ENCODE data around the gene USP6NL. TPM values are rescaled to one million over a fixed set of nuclear protein-coding genes. Genes with fewer than 3 reads are reported as not detected.

USP6NL gene
- polyA plus RNA-seq, 1 of the 3 experiments (the other 2 are of a cell fraction): 8.9 TPM

- Histone ChIP-seq H4K20me1 (ENCODE audit: insufficient read depth) (no peaks in the 10 kb centered on the region), H3K4me3 (ENCODE audit: low read depth in 2 of 2, low read length in 1 of 2) (no peak overlapping the region), H3K9ac (no peak overlapping the region), H3K27me3 (ENCODE audit: insufficient read depth) (no peaks in the 10 kb centered on the region), H3K9me3 (no peaks in the 10 kb centered on the region), H3K9me2 (no peaks in the 10 kb centered on the region), H3K4me2 (no peak overlapping the region), H3K4me1 (ENCODE audit: control insufficient read depth in 1 of 2, insufficient read depth in 2 of 2, low read depth in 1 of 2, low read length in 1 of 2) (no peaks in the 10 kb centered on the region; a peak in 1 of 4 replicates), H3F3A (replicated peaks; ENCODE audit: insufficient read depth) (no peaks in the 10 kb centered on the region), H3K79me2 (ENCODE audit: insufficient read depth) (no peaks in the 10 kb centered on the region), H2AFZ (ENCODE audit: low read depth) (no peak overlapping the region), H3K36me3 (replicated peaks in 1 of 2; ENCODE audit: control insufficient read depth in 1 of 2, insufficient read depth in 2 of 2, low read length in 1 of 2) (peaks cover 0 to 3% of the 10 kb centered on the region in 2 experiments), H3K27ac (ENCODE audit: low read depth in 2 of 2, low read length in 1 of 2) (no peak overlapping the region)
- 91% methylated on average over 8 of the region's 8 CpGs for WGBS (ENCODE audit: low lambda C conversion rate)
- ChIA-PET CTCF (no interaction called here), POLR2A (no interaction called here)
- DNase-seq: no peak
- TF ChIP-seq CTCF (IDR thresholded peaks at IDR 0.05): peak; percentile 25; the same call in 1 of the 2 replicates
- TF ChIP-seq MAX (IDR thresholded peaks at IDR 0.05; ENCODE audit: low read depth): no peak
These were observed 156.4 kb downstream of the USP6NL start for GRCh38 chr10:11454958-11455566.

- Histone ChIP-seq H3K9me2 (no peaks in the 10 kb centered on the region), H3K79me2 (ENCODE audit: insufficient read depth) (no peaks in the 10 kb centered on the region), H2AFZ (ENCODE audit: low read depth) (no peak overlapping the region), H4K20me1 (ENCODE audit: insufficient read depth) (no peaks in the 10 kb centered on the region), H3K4me2 (no peak overlapping the region), H3K27ac (ENCODE audit: low read depth in 2 of 2, low read length in 1 of 2) (no peak overlapping the region), H3F3A (replicated peaks; ENCODE audit: insufficient read depth) (no peaks in the 10 kb centered on the region), H3K27me3 (ENCODE audit: insufficient read depth) (no peaks in the 10 kb centered on the region), H3K36me3 (replicated peaks in 1 of 2; ENCODE audit: control insufficient read depth in 1 of 2, insufficient read depth in 2 of 2, low read length in 1 of 2) (peaks cover 0 to 3% of the 10 kb centered on the region in 2 experiments), H3K4me3 (ENCODE audit: low read depth in 2 of 2, low read length in 1 of 2) (no peak overlapping the region), H3K9me3 (no peaks in the 10 kb centered on the region), H3K9ac (no peak overlapping the region), H3K4me1 (ENCODE audit: control insufficient read depth in 1 of 2, insufficient read depth in 2 of 2, low read depth in 1 of 2, low read length in 1 of 2) (no peaks in the 10 kb centered on the region; a peak in 1 of 4 replicates)
- no peak for DNase-seq
- CTCF ChIA-PET: no interaction called here
- WGBS (ENCODE audit: low lambda C conversion rate): 94% methylated on average over 4 of the region's 4 CpGs
- POLR2A ChIA-PET: no interaction called here
- no peak for TF ChIP-seq FOXM1 (IDR thresholded peaks at IDR 0.05; ENCODE audit: low read depth)
- no peak for TF ChIP-seq PBX3 (IDR thresholded peaks at IDR 0.05)
- TF ChIP-seq POLR2AphosphoS5 (IDR thresholded peaks at IDR 0.05; ENCODE audit: low read depth, low read length): no peak
- TF ChIP-seq EZH2phosphoT487 (IDR thresholded peaks at IDR 0.05; ENCODE audit: borderline replicate concordance, low read depth): no peak
- TF ChIP-seq FOSL2 (IDR thresholded peaks at IDR 0.05; ENCODE audit: borderline replicate concordance, low read depth): no peak
- TF ChIP-seq CTCF (IDR thresholded peaks at IDR 0.05): no peak
- TF ChIP-seq NFIC (IDR thresholded peaks at IDR 0.05; ENCODE audit: borderline replicate concordance): no peak
- no peak for TF ChIP-seq SIN3A (IDR thresholded peaks at IDR 0.05; ENCODE audit: borderline replicate concordance, low read depth, low read length)
- no peak for TF ChIP-seq REST (IDR thresholded peaks at IDR 0.05; ENCODE audit: low read depth, low read length)
- TF ChIP-seq ELF1 (IDR thresholded peaks at IDR 0.05): no peak
- TF ChIP-seq TCF12 (IDR thresholded peaks at IDR 0.05): no peak
- no peak for TF ChIP-seq RFX5 (IDR thresholded peaks at IDR 0.05; ENCODE audit: low read length)
- no peak for TF ChIP-seq SMC3 (IDR thresholded peaks at IDR 0.05; ENCODE audit: low read depth, low read length)
- TF ChIP-seq NRF1 (IDR thresholded peaks at IDR 0.05; ENCODE audit: low read depth, low read length): no peak
- no peak for TF ChIP-seq TAF1 (IDR thresholded peaks at IDR 0.05; ENCODE audit: borderline replicate concordance, low read depth, low read length)
- no peak for TF ChIP-seq RAD21 (IDR thresholded peaks at IDR 0.05; ENCODE audit: low read length)
- TF ChIP-seq CHD2 (IDR thresholded peaks at IDR 0.05; ENCODE audit: low read length, partially characterized antibody): no peak
These were observed 157.3 kb downstream of the USP6NL start for GRCh38 chr10:11454160-11454559.
